Ramos (cell line): ENCODE data around the gene GTF2H4.
"Not testable (repeated sequence)": the region's sequence is repeated elsewhere in the genome, so short reads cannot be mapped to it uniquely, and the experiment has no call there.

Source experiments
- in situ Hi-C: fragments of 300-500 bp; cut with MboI; formaldehyde crosslinking; loops from one replicate; pipeline ENCODE4 v1.14.3; 2022; ENCODE audit warnings: low sequenced_read_pairs; ENCODE audit not compliant: unreplicated experiment

Gene GTF2H4

DNA sequence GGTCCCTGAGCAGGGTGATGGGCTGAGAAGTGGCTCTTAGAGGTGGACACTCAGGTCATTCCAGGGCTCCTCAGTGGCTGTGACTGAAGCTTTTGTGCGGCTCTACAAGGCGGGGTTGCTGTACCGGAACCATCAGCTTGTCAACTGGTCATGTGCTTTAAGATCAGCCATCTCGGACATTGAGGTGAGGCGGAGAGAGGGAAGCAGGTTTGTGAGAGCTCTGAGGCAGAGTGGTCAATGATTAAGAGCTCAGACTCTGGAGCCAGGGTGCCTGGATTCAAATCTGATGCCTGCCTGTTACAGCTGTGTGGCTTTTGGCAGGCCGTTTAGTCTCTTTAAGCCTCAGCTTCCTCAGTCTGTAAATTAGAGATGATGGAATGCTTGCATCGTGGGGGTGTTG is 9.0 kb downstream of the GTF2H4 start:
- in situ Hi-C loops, result no loop called here

DNA sequence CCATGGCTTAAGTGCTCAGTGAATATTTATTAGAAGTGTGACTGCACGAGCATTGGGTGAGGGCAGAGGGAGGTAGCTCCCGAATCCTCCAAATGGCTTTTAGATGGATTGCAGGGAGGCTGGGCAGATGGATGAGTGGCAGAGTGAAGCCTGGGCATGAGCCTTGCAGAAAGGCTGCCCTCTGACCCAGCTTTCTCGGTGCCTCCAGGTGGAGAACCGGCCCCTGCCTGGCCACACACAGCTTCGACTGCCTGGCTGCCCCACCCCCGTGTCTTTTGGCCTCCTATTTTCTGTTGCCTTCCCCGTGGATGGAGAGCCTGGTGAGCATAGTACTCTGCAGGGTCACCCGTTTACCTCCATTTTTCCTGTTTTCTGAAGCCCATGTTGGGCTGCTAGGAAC is 9.5 kb downstream of the GTF2H4 start:
- in situ Hi-C loops, result no loop called here

DNA sequence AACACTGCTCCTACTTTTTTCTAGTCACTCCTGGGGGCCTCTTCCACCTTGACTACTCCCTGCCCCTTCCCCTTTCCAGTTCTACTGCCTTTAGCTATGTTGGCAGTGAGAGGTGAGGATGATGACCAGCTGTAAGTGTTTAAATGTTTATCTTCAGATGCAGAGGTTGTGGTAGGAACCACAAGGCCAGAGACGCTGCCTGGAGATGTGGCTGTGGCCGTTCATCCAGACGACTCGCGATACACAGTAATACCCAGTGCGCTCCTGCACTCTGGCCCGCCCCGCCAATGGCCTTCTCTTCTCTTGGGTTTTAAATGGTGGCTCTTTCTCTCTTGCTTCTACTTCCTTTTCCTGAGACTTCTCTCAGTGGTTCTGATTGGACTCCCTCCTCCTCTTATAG is 10.7 kb downstream of the GTF2H4 start:
- in situ Hi-C loops, result no loop called here

GRCh38 chr6:30922447-30922852 is 14.4 kb downstream of the GTF2H4 start:
- in situ Hi-C loops, result no loop called here

DNA sequence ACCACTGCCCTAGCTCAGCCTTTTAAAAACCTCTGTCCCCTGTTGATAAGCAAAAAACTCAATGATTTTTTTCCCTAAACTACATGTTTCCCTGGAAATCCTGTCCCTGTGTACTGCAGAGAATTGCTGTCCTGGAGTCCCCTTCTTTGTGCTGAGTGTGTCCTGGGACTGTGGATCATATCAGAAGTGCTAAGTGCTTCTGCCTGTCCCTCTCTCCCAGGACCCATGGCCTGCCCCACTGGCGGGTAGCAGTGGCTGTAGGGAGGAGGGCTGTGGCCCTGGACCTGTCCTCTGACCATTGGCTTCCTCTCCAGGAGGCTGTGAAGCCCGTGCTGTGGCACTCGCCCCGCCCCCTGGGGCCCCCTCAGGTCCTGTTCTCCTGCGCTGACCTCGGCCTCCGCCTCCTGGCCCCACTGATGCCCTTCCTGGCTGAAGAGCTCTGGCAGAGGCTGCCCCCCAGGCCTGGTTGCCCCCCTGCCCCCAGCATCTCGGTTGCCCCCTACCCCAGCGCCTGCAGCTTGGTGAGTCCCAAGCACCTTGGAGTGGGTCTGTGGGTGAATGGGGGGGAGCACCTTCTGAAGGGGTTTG is 16.1 kb downstream of the GTF2H4 start:
- in situ Hi-C loops, result not testable (repeated sequence)

DNA sequence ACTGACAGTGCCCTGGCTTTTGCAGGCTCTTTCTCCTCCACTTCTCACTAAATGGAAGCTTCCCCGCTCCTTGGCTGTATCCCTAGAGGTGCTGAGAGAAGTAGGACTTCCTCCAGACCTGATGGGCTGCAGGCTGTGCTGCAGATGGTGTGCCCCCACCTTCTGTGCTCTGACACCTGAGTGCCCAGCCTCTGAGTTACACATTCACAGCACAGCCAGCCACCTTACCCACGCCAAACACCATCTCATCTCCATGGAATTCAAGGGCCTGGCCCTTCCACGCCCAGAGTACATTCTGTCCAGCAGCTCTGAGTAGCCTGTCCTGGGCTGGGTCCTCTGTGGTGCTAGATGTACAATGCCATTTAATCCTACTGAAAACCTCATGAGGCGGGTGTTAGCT is 18.6 kb downstream of the GTF2H4 start:
- in situ Hi-C loops, result no loop called here

DNA sequence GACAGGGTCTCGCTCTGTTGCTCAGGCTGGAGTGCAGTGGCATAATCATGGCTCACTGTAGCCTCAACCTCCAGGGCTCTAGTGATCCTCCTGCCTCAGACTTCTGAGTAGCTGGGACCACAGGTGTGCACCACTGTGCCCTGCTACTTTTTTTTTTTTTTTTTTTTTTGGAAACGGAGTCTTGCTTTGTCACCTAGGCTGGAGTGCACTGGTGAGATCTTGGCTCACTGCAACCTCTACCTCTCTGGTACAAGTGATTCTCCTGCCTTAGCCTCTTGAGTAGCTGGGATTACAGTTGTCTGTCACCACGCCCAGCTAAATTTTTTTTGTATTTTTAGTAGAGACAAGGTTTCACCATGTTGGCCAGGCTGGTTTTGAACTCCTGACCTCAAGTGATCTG is 19.1 kb downstream of the GTF2H4 start:
- in situ Hi-C loops, result not testable (repeated sequence)

- in situ Hi-C loops, result no loop called here
Observed at GRCh38 chr6:30928677-30929076, 20.7 kb downstream of the GTF2H4 start.

DNA sequence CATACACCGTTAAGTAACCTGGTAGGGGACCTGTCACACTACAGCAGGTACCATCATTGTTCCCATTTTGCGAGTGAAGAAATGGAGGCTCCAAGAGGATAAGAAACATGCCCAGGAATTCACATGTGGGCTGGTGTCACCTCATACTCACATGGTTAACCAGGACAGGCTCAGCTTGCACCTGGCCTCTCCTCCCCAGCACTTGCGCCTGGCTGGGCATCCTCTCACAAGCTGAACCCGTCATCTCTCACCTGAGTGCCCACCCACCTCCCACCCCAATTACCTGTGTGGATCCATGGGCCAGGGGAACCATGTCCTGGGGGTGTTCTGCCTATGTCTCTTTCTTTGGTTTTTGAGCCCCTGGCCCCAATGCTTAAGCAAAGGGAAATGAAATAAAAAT is 22.5 kb downstream of the GTF2H4 start:
- in situ Hi-C loops, result no loop called here

DNA sequence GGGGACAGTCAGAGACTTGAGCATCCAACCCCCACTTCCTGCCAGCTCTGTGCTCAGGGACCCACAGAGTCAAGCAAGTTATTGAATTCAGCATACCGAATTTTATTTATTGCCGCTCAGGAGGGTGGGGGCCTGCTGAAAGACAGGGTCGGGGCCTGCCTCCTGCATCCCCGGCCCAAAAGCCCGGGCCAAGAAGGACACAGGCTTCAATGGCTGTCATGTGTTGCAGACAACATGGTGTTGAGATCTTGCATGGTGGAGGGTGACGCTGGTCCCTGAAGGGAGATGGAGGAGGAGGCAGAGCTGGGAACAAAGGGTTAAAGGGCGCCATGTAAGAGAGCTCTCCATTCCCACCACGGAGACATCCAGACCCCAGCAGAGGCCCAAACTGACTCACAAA is 23.3 kb downstream of the GTF2H4 start:
- in situ Hi-C loops, result no loop called here

DNA sequence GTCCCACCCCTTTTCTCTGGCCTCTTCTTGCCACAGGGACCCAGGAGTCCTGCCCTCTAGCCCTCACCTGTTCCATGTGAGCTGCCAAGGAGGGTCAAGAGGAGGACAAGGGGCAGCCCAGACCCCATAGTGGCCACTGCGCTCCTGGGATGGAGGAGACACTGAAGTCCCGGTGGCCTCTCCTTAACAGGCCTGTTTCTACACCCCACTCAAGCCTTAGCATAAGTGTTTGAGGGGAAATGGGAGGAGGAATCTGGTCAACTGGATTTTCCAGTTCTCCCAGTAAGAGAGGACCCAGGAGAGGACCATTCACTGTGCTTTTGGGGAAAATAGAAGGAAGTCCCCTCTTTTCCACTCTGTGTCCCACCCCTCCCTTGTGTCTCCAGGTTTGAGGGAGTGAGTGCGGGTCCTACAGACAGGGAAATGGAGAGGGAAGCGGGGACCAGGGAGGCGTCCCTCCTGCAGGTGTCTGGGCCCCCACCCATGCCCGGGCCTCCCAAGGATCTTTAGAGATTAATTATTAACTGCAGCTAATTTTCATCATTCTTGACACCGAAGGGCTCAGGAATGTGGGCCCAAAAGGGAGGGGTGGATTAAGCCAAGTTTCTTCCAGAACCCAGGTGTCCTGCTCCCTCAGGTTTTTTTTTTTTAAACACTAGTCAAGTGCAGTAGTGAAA is 24.1 kb downstream of the GTF2H4 start, which contains the start of gene SFTA2:
SFTA2 (minus strand) TSS at position 202 of the 677 bp plus-strand sequence; CDS start at position 128, 74 bp downstream.
- in situ Hi-C loops, result no loop called here

GRCh38 chr6:30932665-30933365 is 24.8 kb downstream of the GTF2H4 start:
- in situ Hi-C loops, result no loop called here

- in situ Hi-C loops, result no loop called here
Observed at GRCh38 chr6:30935018-30935417, 27.0 kb downstream of the GTF2H4 start.

GRCh38 chr6:30937265-30937664 is 29.3 kb downstream of the GTF2H4 start:
- in situ Hi-C loops, result no loop called here

DNA sequence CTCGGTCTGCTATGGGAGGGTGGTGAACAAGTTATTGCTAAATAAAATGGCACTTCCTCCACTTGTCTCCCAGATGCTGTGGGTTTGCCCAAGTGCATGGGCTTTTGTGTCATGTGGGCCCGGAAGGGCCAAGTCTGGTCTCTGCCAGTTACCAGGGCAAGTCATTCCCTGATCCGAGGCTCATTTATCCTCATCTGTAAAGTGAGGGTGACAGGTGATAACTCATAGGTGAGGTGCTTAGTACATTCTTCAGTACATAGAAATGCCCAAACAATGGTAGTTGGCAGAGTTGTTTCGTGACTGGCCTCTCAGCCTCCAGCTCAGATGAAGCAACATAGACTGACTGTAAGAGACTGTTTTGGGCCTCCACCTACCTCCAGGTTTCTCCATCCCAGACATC is 30.7 kb downstream of the GTF2H4 start:
- in situ Hi-C loops, result no loop called here

GRCh38 chr6:30939473-30939872 is 31.5 kb downstream of the GTF2H4 start:
- in situ Hi-C loops, result no loop called here

DNA sequence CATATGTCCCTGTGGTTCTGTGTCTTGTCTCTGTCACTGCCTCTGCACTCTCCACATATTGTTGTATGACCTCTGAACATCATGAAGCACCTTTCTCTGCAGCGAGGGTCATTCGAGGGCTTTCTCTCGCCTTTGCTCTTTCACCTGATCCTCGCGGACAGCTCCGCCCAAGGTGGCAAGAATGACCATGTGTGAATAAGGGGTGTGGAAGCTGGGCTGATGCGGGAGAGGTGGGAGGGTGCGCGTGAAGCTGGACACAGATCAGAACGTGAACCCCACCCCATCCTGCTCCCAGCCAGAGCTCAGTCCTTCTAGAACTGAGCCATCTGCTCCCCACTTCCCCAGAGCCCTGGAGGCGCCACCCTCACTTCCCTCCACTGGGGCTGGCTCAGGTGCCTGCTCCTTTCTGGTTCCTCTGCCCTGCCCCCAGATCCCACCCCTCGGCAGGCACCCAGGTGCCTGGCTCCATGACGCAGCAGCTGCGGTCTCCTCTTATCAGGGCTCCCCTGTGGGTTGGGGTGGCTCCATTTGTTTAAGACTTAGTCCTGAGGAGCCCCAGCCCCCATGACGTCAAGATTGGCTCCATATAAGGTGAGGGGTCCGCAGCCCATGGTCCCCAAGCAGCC is 32.5 kb downstream of the GTF2H4 start, which contains the start of gene MUCL3:
MUCL3 (plus strand) TSS at position 613 of the 626 bp plus-strand sequence. CDS start 27 bp downstream, outside the sequence.
- in situ Hi-C loops, result no loop called here

GRCh38 chr6:30942338-30943060 is 34.5 kb downstream of the GTF2H4 start:
- in situ Hi-C loops, result no loop called here

DNA sequence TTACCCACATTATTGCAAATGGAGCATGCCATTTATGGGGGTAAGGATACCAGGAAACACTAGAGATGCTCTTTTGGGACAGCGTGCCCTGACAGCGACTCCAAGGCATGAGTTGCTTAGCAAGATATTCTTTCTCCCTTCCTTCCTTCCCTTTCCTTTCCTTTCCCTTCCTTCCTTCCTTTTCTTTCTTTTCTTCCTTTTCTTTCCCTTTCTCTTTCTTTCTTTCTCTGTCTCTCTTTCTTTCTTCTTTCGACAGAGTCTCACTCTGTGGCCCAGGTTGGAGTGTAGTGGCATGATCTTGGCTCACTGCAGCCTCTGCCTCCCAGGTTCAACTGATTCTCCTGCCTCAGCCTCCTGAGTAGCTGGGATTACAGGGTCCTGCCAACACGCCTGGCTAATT is 36.0 kb downstream of the GTF2H4 start:
- in situ Hi-C loops, result no loop called here

DNA sequence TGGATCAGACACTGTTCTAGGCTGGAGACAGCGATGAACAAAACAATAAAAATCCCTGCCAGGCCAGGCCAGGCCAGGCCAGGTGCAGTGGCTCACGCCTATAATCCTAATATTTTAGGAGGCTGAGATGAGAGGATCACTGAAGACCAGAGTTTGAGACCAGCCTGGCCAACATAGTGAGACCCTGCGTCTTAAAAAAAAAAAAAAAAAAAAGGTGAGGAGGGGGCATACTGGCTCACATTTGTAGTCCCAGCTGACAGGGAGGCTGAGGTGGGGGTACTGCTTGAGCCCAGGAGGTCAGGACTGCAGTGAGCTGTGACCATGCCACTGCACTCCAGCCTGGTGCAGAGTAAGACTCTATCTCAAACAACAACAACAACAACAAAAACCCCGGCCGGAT is 37.3 kb downstream of the GTF2H4 start:
- in situ Hi-C loops, result no loop called here
